OCI-M1 (cell line): ENCODE data around the gene YWHAG.
"Not testable (repeated sequence)": the region's sequence is repeated elsewhere in the genome, so short reads cannot be mapped to it uniquely, and the experiment has no call there.

Experiments
- DNase-seq: peaks from one replicate; lab custom pipeline; 2025; lab: John Stamatoyannopoulos, UW

The YWHAG gene

DNA sequence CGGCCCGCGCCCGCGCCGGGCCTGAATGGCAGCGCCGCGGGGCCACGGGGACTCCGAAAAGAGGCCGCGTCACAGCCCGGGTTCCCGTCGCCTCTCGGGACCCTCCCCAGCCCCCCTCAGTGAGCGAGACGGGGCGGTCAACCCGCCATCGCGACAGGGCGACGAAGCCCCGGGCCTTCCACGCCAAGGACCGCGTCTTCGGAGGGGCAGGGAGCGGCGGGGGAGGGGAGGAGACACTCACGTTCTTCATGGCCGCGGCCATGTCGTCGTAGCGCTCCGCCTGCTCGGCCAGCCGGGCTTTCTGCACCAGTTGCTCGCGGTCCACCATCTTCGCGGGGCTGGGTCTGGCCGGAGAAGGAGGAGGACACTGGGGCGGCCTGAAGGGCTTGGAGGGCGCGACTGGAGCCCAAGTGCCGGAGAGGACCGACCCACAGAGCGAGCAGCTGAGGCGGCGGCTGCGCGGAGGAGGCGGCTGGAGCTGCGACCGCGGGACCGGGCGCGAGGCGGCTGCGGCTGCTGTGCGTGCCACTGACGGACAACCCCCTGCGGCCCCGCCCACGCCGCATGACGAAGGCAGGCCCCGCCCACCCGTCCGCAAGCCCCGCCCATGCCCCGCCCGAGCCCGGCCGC is at the start of gene YWHAG:
Gene YWHAG (minus strand): TSS at position 511 of the 630 bp plus-strand sequence. CDS start 183 bp downstream, at position 328.
- DNase-seq: peak; percentile 97

DNA sequence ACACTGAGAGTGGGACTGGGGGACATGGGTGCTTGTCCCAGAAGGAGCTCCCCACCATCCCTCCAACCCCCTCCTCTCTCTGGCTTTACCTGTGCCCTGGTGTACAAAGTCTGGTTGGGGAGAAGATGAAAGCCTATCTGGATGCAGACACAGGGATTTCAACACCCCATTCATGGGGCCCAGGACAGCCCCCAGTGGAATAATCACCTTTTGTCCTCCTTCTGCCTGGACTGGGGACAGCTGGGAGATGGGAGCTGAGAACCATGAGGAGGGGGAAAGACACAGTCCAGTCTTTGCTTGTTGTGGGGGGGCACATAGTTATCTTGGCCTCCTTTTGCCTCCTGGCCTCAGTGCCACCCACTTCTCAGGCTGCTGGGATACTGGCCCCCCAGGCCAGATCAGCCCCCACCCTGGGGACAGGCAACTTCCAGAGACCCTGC is 49.4 kb upstream of the YWHAG start:
- no peak for DNase-seq

DNA sequence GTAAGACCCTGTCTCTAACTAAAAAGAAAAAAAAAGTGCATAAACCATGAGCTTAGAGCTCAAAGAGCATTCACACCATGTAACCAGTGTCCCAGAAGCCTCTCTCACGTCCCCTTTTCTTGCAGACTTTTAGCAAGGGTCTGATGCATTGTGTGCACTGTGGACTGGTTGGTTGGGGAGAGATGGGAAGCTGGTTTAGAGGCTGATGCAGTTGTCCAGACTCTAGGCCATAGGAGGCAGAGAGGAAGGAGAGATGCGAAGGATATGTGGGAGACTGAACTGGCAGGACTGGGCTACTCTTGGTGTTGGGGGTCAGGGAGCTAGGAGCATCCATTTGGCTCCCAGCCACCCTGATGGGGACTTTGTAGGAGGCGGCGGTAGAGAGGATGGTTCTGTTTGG is 48.9 kb upstream of the YWHAG start:
- DNase-seq: no peak

DNA sequence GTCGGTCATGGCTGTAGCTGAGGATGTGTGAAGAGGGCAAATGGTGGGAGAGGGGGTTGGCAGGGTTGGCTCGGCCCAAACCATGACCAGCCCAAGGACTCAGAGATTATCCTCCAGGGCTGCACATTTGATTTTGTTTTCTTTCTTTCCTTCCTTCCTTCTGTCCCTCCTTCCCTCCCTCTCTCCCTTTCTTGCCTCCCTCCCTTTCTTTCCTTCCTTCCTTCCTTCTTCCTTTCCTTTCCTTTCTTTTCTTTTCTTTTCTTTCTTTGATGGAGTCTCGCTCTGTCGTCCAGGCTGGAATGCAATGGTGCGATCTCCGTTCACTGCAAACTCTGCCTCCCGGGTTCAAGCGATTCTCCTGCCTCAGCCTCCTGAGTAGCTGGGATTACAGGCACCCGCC is 46.9 kb upstream of the YWHAG start:
- no peak for DNase-seq

DNA sequence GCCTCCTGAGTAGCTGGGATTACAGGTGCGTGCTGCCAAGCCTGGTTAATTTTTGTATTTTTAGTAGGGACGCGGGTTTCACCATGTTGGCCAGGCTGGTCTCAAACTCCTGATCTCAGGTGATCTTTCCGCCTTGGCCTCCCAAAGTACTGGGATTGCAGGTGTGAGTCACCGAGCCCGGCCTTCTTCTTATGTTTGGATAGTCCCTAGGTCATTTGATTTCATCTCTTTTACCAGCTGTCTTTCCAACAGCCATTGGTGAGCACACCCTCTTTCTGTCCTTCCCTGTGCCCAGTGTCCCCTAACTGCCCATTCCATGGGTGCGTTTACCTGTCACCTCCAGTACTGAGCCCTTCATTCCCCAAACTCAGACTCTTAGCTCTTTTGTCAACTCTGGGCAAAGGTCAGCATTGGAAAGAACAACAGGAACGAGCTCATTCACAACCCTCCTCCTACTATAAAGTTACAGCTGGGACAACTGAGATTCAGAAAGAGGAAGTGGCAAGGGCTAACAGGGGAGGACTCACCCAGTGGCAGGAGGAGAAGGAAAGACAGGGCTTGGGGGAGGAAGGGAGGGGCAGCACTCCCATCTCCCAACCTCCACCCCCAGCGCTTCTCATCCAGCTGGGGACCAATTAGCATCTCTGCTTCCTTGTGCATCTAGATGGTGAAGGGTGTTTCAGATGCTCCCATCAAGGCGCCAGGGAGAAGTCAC is 45.1 kb upstream of the YWHAG start:
- peak; percentile 81 for DNase-seq

DNA sequence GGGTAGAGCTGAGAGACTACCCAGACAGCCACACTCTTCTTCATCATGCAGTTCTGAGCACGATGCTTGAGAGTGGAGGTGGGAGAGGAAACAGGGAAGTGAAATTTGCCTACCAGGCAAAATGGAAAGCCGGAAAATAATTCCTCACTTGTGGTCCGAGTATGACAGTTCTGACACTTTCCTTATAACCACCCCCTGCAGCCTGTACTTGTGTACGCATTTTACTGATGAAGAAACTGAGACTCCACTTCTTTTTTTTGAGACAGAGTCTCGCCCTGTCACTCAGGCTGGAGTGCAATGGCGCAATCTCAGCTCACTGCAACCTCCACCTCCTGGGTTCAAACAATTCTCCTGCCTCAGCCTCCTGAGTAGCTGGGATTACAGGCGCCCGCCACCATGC is 44.3 kb upstream of the YWHAG start:
- not testable (repeated sequence) for DNase-seq

DNA sequence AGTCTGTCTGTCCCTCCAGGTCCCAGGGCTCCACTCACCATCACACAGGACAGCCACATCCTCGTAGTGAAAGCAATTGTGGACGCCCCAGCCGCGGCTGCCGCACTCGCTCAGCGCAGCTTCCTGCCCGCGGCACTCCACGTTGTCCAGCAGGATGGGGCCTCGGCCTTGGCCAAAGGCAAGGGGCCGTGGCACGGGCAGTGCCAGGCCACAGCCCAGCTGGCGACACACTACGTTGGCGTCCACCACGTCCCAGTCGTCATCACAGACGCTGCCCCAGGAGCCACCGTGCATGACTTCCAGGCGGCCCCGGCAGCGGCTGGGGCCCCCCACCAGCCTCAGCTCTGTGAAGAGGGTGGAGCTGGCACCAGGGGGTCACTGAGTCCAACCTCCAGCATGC is 41.5 kb upstream of the YWHAG start:
- DNase-seq: no peak

DNA sequence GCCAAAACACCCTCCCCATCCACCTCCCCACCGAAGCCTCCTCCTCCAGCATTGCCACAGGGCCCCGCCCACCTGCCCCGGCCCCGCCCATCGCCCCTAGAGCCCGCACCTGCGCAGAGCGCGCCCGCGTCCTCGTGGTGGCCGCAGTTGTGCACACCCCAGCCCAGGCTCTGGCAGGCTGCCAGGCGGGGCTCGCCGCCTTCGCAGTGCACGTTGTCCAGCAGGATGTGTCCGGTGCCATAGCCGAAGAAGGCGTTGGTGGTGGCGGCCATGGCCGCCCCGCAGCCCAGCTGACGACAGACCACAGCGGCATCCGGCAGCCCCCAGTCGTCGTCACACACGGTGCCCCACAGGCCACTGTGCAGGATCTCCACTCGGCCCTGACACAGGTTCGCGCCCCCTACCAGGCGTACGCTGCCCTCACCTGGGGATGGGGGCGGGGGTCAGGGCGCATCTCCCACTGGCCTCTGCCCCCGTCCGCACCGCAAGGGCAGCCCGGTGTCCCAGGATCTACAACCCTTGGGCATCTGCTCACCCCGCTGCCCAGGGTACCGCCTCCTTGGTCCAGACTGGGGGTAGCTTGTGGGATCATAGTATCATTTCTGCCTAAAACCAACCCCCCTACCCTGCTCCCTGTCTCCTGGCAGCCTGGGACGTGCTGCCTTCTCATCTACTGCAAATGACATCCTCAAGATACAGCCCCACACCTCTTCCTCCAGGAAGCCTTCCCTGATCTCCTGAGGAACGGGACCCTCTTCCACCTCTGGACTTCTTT is 38.8 kb upstream of the YWHAG start:
- peak; percentile 55 for DNase-seq

DNA sequence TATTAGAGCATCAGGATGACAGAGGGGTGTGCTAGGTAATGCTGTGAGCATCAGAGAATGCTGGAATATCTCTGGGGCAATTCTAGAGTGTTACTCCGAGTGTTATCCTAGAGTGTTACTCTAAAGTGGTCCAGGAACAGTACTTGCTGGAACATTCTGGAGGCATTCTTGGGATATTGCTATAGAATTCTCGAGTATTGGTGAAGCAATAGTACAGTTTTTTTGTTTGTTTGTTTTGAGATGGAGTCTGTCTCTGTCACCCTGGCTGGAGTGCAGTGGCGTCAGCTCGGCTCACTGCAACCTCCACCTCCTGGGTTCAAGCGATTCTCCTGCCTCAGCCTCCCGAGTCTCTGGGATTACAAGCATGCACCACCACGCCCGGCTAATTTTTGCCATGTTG is 38.1 kb upstream of the YWHAG start:
- no peak for DNase-seq

DNA sequence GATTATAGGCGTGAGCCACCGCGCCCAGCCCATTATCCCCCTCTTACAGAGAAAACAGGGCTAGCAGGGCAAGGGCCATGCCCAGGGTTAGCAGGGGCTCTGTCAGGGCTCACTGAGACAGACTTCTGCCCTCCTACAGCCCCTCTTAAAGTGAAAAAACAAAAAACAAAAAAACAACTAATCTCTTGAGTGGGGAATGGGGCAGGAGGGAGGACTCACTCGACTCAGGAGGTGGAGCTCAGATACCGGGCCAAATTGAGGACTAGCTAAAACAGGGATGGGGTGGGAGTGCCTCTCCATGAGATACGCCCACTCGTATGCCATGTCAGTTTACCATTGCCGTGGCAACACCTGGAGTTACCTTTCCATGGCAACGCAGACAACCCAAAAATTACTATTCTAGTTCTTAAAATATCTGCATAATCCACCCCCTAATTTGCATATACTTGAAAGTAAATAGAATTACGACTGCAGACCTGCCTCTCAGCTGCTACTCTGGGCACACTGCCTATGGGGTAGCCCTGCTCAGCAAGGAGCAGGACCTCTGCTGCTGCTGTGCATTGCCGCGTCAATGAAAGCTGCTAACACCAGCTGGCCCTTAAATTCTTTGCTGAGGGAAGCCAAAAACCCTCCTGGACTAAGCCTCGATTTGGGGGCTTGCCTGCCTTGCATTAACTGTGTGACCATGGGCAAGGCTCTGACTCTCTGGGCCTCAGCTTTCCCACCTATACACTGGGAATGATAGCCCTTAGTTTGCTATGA is 37.4 kb upstream of the YWHAG start:
- no peak for DNase-seq

DNA sequence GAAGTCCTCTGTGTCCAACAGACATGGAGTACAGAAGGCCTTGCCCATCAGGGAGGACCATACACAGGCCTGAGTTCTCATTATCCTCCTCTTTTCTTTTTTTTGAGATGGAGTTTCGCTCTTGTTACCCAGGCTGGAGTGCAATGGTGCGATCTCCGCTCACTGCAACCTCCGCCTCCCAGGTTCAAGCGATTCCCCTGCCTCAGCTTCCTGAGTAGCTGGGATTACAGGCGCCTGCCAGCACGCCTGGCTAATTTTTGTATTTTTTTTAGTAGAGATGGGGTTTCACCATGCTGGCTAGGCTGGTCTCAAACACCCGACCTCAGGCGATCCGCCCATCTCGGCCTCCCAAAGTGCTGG is 36.8 kb upstream of the YWHAG start:
- DNase-seq: not testable (repeated sequence)

DNA sequence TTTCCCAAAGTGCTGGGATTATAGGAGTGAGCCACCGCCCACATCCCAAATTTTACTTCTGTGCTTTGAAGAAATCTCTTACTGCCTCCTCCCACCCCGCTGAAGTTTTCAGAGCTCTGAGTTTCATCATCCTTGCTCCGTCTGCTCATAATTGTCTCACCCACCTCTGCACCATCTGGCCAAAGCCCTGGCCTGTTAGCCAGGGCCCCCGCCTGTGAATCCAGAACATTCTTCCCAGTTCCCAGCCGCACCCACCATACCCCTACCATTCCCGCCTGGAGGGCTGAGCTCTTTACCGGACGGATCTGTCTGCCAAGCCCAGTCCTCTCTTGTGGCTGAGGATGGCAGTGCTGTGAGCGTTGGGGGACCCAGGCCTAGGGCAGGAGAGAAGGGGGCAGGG is 36.2 kb upstream of the YWHAG start:
- DNase-seq: no peak

DNA sequence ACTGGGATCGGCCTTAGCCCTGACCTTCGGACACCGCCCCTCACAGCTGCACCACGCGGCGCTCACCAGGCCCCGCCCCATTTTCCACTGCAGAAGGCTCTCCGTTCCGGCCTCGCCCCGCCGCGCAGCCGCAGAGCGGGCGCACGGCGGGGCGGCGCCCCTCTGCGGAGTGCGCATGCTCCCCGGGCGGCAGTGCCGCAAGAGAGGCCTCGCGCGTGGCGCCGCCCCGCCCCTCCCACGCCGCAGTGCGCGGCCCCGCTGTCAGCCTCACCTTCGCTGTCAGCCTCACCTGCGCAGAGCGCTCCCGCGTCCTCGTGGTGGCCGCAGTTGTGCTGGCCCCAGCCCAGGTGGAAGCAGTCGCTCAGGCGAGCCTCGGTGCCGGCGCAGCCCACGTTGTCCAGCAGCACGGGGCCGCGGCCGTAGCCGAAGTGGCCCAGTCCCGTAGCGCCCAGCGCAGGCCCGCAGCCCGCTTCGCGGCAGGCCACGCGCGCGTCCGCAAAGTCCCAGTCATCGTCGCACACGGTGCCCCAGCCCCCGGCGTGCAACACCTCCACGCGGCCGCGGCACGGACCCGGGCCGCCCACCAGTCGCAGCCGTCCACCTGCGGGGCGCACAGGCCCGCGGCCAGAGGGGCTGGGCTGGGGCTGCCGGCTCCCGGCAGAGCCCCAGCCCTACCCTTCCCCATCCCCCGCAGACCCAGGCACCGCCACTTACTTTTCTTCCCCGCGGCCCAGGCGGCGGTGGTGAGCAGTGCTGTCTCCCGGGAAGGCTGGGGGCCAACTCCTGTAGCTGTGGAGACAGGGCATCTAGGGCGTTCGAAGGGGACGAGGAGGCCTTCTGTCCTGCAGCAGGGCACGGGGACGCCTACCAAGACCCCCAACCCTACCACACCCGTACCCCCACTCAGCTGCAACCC is 34.6 kb upstream of the YWHAG start:
- DNase-seq: peak; percentile 98

DNA sequence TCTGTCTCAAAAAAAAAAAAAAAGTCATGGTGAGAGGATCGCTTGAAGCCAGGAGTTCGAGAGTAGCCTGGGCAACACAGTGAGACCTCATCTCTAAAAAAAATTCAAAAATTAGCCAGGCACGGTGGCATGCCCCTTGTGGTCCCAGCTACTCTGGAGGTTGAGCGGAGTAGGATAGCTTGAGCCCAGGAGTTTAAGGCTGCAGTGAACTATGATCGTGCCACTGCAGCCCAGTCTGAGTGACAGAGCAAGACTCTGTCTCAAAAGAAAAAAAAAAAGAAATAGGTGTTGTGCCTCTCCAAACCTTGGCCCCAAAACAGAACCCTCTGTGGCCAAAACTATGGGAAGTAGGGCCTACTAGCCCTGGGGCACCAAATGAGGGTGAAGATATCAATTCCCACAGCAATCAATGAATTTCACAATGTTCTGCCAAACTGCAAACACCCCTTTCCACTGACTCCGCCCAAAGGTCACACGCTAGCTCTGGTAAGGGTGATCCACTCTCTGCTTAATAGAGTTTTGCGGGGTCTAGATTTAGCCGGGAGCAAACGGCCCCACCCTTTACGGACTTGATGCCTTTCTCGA is 33.8 kb upstream of the YWHAG start:
- DNase-seq: no peak

DNA sequence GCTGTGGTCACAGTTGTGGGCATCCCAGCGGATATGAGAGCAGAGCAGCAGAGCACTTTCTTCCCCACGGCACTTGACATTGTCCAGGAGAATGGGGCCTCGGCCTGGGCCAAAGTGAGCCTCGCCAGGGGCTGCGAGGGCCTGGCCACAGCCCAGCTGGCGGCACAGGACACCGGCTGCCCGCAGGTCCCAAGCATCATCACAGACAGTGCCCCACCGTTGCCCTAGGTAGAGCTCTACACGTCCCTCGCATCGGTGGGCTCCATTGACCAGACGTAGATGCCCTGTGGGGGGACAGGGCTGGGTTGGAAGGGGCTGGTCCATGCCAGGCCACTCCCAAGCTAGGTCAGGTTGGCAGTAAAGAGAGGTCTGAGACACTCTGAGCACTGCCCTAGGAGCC is 31.3 kb upstream of the YWHAG start:
- DNase-seq: no peak

DNA sequence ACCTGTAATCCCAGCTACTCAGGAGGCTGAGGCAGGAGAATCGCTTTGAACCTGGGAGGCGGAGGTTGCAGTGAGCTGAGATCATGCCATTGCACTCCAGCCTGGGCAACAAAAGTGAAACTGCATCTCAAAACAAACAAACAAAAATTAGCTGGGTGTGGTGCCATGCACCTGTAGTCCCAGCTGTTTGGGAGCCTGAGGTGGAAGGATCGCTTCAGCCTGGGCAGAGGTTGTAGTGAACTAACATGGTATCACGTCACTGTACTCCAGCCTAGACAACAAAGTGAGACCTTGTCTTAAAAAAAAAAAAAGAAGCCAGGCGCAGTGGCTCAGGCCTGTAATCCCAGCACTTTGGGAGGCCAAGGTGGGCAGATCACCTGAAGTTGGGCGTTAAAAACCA is 29.0 kb upstream of the YWHAG start:
- DNase-seq: not testable (repeated sequence)

DNA sequence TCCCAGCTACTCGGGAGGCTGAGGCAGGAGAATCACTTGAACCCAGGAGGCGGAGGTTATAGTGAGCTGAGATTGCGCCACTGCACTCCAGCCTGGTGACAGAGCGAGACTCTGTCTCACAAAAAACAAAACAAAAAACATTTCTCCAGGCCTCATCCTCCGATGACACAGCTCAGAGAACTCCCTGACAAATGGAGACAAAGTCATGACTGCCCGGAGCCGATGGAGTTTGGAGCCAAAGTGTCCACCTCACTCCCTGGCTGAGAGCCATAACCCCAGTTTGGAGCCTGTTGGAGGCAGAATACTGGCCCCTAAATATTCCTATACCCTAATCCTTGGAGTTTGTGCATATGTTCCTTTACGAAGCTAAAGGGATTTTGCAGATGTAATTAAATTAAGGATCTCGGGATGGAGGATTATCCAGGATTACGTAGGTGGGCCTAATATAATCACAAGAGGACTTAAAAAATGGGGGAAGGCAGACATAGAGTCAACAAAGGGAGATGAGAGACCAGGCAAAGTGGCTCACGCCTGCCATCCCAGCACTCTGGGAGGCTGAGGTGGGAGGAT is 28.0 kb upstream of the YWHAG start:
- DNase-seq: no peak

DNA sequence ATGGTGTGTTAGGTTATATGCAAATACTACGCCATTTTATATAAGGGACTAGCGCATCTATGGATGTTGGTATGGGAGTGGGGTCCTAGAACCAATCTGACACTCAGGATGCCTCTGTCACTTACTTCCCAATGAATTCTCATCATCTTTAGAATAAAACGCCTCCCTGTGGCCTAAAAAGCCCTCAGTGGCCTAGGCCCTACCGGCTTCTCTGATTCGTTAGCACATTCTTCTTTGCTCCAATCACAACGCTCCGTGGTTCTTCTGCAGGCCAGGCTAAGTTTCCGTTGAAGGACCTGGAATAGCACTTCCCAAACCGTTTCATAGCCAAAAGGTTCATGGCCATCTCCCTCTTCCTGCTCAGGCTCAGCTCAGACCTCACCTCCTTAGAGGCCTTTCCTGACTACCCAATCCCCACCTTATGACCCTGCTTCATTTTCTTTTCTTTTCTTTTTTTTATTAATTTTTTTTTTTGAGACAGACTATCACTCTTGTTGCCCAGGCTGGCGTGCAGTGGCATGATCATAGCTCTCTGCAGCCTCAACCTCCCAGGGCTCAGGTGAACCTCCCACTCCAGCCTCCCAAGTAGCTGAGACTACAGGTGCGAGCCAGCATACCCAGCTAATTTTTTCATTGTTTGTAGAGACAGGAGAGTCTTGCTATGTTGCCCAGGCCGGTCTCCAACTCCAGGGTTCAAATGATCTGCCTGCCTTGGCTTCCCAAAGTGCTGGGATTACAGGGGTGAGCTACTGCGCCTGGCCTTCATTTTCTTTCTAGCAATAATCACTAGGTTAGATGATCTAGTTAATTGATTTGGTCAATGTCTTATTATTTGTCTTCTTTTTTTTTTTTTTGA is 24.5 kb upstream of the YWHAG start:
- DNase-seq: peak; percentile 84

DNA sequence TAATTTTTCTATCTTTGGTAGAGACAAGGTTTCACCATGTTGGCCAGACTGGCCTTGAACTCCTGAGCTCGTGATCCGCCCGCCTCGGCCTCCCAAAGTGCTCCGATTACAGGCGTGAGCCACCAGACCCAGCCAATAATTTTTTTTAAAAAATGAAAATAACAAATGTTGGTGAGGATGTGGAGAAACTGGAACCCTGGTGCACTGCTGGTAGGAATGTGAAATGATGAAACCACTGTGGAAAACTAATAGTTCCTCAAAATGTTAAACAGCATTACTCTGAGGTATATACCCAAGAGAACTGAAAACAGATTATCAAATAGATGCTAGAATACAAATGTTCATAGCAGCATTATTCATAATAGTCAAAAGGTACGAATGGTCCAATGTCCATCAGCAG is 23.0 kb upstream of the YWHAG start:
- DNase-seq: no peak

DNA sequence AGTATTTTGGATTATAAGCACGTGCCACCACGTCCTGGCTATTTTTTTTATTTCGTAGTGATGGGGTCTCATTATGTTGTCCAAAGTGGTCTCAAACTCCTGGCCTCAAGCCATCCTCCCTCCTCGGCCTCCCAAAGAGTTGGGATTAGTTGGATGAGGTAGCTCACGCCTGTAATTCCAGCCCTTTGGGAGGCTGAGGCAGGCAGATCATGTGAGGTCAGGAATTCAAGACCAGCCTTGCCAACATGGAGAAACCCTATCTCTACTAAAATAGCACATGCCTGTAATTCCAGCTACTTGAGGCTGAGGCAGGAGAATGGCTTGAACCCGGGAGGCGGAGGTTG is 21.8 kb upstream of the YWHAG start:
- no peak for DNase-seq
